ENCODE data around the gene KRTCAP2.

The KRTCAP2 gene

GRCh38 chr1:155184835-155185782 is 12.0 kb upstream of the KRTCAP2 start:
- H3K4me3 ChIP-seq (ENCODE audit: low read depth, low read length): no peak overlapping the region
- no peak for TF ChIP-seq CTCF (conservative IDR thresholded peaks at IDR 0.05; ENCODE audit: low read depth, low read length)
- DNase-seq (ENCODE audit: low read depth): no peak

GRCh38 chr1:155184351-155184811 is 11.3 kb upstream of the KRTCAP2 start:
- no peak overlapping the region for H3K4me3 ChIP-seq (ENCODE audit: low read depth, low read length)
- no peak for DNase-seq (ENCODE audit: low read depth)
- no peak for TF ChIP-seq CTCF (conservative IDR thresholded peaks at IDR 0.05; ENCODE audit: low read depth, low read length)

GRCh38 chr1:155183775-155184221 is 10.7 kb upstream of the KRTCAP2 start:
- DNase-seq (ENCODE audit: low read depth): no peak
- no peak overlapping the region for H3K4me3 ChIP-seq (ENCODE audit: low read depth, low read length)
- no peak for TF ChIP-seq CTCF (conservative IDR thresholded peaks at IDR 0.05; ENCODE audit: low read depth, low read length)

GRCh38 chr1:155182052-155182550 is 9.0 kb upstream of the KRTCAP2 start:
- no peak for DNase-seq (ENCODE audit: low read depth)
- no peak for TF ChIP-seq CTCF (conservative IDR thresholded peaks at IDR 0.05; ENCODE audit: low read depth, low read length)
- H3K4me3 ChIP-seq (ENCODE audit: low read depth, low read length): no peak overlapping the region

GRCh38 chr1:155181371-155182051 is 8.4 kb upstream of the KRTCAP2 start:
- TF ChIP-seq CTCF (conservative IDR thresholded peaks at IDR 0.05; ENCODE audit: low read depth, low read length): no peak
- DNase-seq (ENCODE audit: low read depth): no peak
- no peak overlapping the region for H3K4me3 ChIP-seq (ENCODE audit: low read depth, low read length)

- DNase-seq (ENCODE audit: low read depth): no peak
- no peak overlapping the region for H3K4me3 ChIP-seq (ENCODE audit: low read depth, low read length)
- no peak for TF ChIP-seq CTCF (conservative IDR thresholded peaks at IDR 0.05; ENCODE audit: low read depth, low read length)
Measured at GRCh38 chr1:155179112-155180031, 6.3 kb upstream of the KRTCAP2 start.
